Measurements from ENCODE around the gene EML6. TPM values are rescaled to one million over a fixed set of nuclear protein-coding genes. Genes with fewer than 3 reads are reported as not detected.
A peak's percentile ranks its signal among the peaks of the same experiment; 100 is the strongest.

The EML6 gene
- total and polyA plus RNA-seq, 5 donors from 2014 or later = 0.06 to 0.59 (median 0.33) TPM; not detected in 1

- H3K36me3 Mint-ChIP-seq = no peaks in the 10 kb centered on the region
- H3K4me3 Mint-ChIP-seq = no peak overlapping the region
- no peak overlapping the region for H3K4me3 ChIP-seq (ENCODE audit: low read depth, low read length)
- DNase-seq = no peak
- no peaks in the 10 kb centered on the region for H3K36me3 ChIP-seq (ENCODE audit: control insufficient read depth, insufficient read depth, low read length)
- no peak for ATAC-seq (ENCODE audit: low read depth in 2 of 2)
- no peaks in the 10 kb centered on the region for H3K4me1 Mint-ChIP-seq
- peaks cover 5% of the 10 kb centered on the region for H3K27me3 ChIP-seq (ENCODE audit: control insufficient read depth, insufficient read depth, low read length)
- H3K27ac ChIP-seq (ENCODE audit: insufficient read depth, low read length, poor library complexity, severe bottlenecking) = no peak overlapping the region
- no peaks in the 10 kb centered on the region for H3K9me3 ChIP-seq (ENCODE audit: control insufficient read depth in 2 of 2, low read length in 2 of 2)
- H3K4me1 ChIP-seq (ENCODE audit: control insufficient read depth, insufficient read depth, low read length, poor library complexity, severe bottlenecking) = no peaks in the 10 kb centered on the region
- no peak overlapping the region for H3K27ac Mint-ChIP-seq
- peaks cover 0 to 1% (median 0%) of the 10 kb centered on the region in 7 donors for H3K9me3 Mint-ChIP-seq
- peaks cover 12% of the 10 kb centered on the region for H3K27me3 Mint-ChIP-seq
Measured at GRCh38 chr2:54878182-54878581, 154.7 kb downstream of the EML6 start.

GRCh38 chr2:54879032-54879431 lies 155.6 kb downstream of the EML6 start:
- no peaks in the 10 kb centered on the region for H3K4me1 Mint-ChIP-seq

GRCh38 chr2:54879598-54880332 lies 156.3 kb downstream of the EML6 start:
- H3K9me3 ChIP-seq (ENCODE audit: control insufficient read depth in 2 of 2, low read length in 2 of 2) = no peaks in the 10 kb centered on the region
- Mint-ChIP-seq H3K36me3 (no peaks in the 10 kb centered on the region), H3K4me1 (no peaks in the 10 kb centered on the region), H3K27ac (peak overlapping the region in 1 of 3 donors; percentile 30), H3K27me3 (peaks cover 25% of the 10 kb centered on the region), H3K4me3 (no peak overlapping the region), H3K9me3 (peaks cover 0 to 1% (median 0%) of the 10 kb centered on the region in 7 donors)
- no peak overlapping the region for H3K4me3 ChIP-seq (ENCODE audit: low read depth, low read length)
- no peaks in the 10 kb centered on the region for H3K4me1 ChIP-seq (ENCODE audit: control insufficient read depth, insufficient read depth, low read length, poor library complexity, severe bottlenecking)
- DNase-seq (no peak), ATAC-seq (ENCODE audit: low read depth in 2 of 2) (no peak)
- no peaks in the 10 kb centered on the region for H3K36me3 ChIP-seq (ENCODE audit: control insufficient read depth, insufficient read depth, low read length)
- H3K27ac ChIP-seq (ENCODE audit: insufficient read depth, low read length, poor library complexity, severe bottlenecking) = no peak overlapping the region
- H3K27me3 ChIP-seq (ENCODE audit: control insufficient read depth, insufficient read depth, low read length) = peaks cover 5% of the 10 kb centered on the region

More at GRCh38 chr2:54879032-54879431, 155.6 kb downstream of the EML6 start:
- no peaks in the 10 kb centered on the region for H3K4me1 ChIP-seq (ENCODE audit: control insufficient read depth, insufficient read depth, low read length, poor library complexity, severe bottlenecking)
- H3K27me3 ChIP-seq (ENCODE audit: control insufficient read depth, insufficient read depth, low read length) = peaks cover 5% of the 10 kb centered on the region
- no peaks in the 10 kb centered on the region for H3K9me3 ChIP-seq (ENCODE audit: control insufficient read depth in 2 of 2, low read length in 2 of 2)
- H3K27ac ChIP-seq (ENCODE audit: insufficient read depth, low read length, poor library complexity, severe bottlenecking) = no peak overlapping the region
- Mint-ChIP-seq H3K9me3 (peaks cover 0 to 1% (median 0%) of the 10 kb centered on the region in 7 donors), H3K4me3 (no peak overlapping the region), H3K27me3 (peaks cover 18% of the 10 kb centered on the region), H3K27ac (no peak overlapping the region), H3K36me3 (no peaks in the 10 kb centered on the region)
- H3K4me3 ChIP-seq (ENCODE audit: low read depth, low read length) = no peak overlapping the region
- DNase-seq (no peak), ATAC-seq (ENCODE audit: low read depth in 2 of 2) (no peak)
- H3K36me3 ChIP-seq (ENCODE audit: control insufficient read depth, insufficient read depth, low read length) = no peaks in the 10 kb centered on the region

GRCh38 chr2:54880428-54880827 lies 157.0 kb downstream of the EML6 start:
- no peak for ATAC-seq (ENCODE audit: low read depth in 2 of 2)
- Mint-ChIP-seq H3K27ac (peak overlapping the region in 1 of 3 donors; percentile 30), H3K4me1 (no peaks in the 10 kb centered on the region), H3K9me3 (peaks cover 0 to 1% (median 0%) of the 10 kb centered on the region in 7 donors), H3K27me3 (peaks cover 25% of the 10 kb centered on the region), H3K4me3 (no peak overlapping the region), H3K36me3 (no peaks in the 10 kb centered on the region)
- Histone ChIP-seq H3K27ac (ENCODE audit: insufficient read depth, low read length, poor library complexity, severe bottlenecking) (no peak overlapping the region), H3K36me3 (ENCODE audit: control insufficient read depth, insufficient read depth, low read length) (no peaks in the 10 kb centered on the region), H3K4me3 (ENCODE audit: low read depth, low read length) (no peak overlapping the region), H3K4me1 (ENCODE audit: control insufficient read depth, insufficient read depth, low read length, poor library complexity, severe bottlenecking) (no peaks in the 10 kb centered on the region), H3K9me3 (ENCODE audit: control insufficient read depth in 2 of 2, low read length in 2 of 2) (no peaks in the 10 kb centered on the region), H3K27me3 (ENCODE audit: control insufficient read depth, insufficient read depth, low read length) (peaks cover 5% of the 10 kb centered on the region)
- DNase-seq = no peak

GRCh38 chr2:54881759-54882158 lies 158.3 kb downstream of the EML6 start:
- Histone ChIP-seq H3K9me3 (ENCODE audit: control insufficient read depth in 2 of 2, low read length in 2 of 2) (no peaks in the 10 kb centered on the region), H3K27ac (ENCODE audit: insufficient read depth, low read length, poor library complexity, severe bottlenecking) (no peak overlapping the region), H3K27me3 (ENCODE audit: control insufficient read depth, insufficient read depth, low read length) (peaks cover 5% of the 10 kb centered on the region), H3K36me3 (ENCODE audit: control insufficient read depth, insufficient read depth, low read length) (no peaks in the 10 kb centered on the region), H3K4me1 (ENCODE audit: control insufficient read depth, insufficient read depth, low read length, poor library complexity, severe bottlenecking) (no peaks in the 10 kb centered on the region), H3K4me3 (ENCODE audit: low read depth, low read length) (no peak overlapping the region)
- peak in 1 of 3 donors; percentile 24 for DNase-seq
- Mint-ChIP-seq H3K36me3 (no peaks in the 10 kb centered on the region), H3K4me3 (no peak overlapping the region), H3K9me3 (peaks cover 0 to 1% (median 0%) of the 10 kb centered on the region in 7 donors), H3K27me3 (peaks cover 30% of the 10 kb centered on the region), H3K4me1 (no peaks in the 10 kb centered on the region), H3K27ac (no peak overlapping the region)
- ATAC-seq (ENCODE audit: low read depth in 2 of 2) = peak; percentile 47 to 56

GRCh38 chr2:54885891-54886290 lies 162.4 kb downstream of the EML6 start:
- no peak overlapping the region for H3K4me3 ChIP-seq (ENCODE audit: low read depth, low read length)
- Mint-ChIP-seq H3K9me3 (peaks cover 0 to 1% (median 0%) of the 10 kb centered on the region in 7 donors), H3K27ac (no peak overlapping the region), H3K27me3 (peaks cover 44% of the 10 kb centered on the region), H3K4me1 (no peaks in the 10 kb centered on the region), H3K36me3 (no peaks in the 10 kb centered on the region), H3K4me3 (no peak overlapping the region)
- H3K27ac ChIP-seq (ENCODE audit: insufficient read depth, low read length, poor library complexity, severe bottlenecking) = no peak overlapping the region
- DNase-seq (no peak), ATAC-seq (ENCODE audit: low read depth in 2 of 2) (no peak)
- no peaks in the 10 kb centered on the region for H3K9me3 ChIP-seq (ENCODE audit: control insufficient read depth in 2 of 2, low read length in 2 of 2)
- H3K4me1 ChIP-seq (ENCODE audit: control insufficient read depth, insufficient read depth, low read length, poor library complexity, severe bottlenecking) = no peaks in the 10 kb centered on the region
- peaks cover 4% of the 10 kb centered on the region for H3K27me3 ChIP-seq (ENCODE audit: control insufficient read depth, insufficient read depth, low read length)
- no peaks in the 10 kb centered on the region for H3K36me3 ChIP-seq (ENCODE audit: control insufficient read depth, insufficient read depth, low read length)

GRCh38 chr2:54887850-54888545 lies 164.5 kb downstream of the EML6 start:
- Mint-ChIP-seq H3K36me3 (no peaks in the 10 kb centered on the region), H3K9me3 (no peaks in the 10 kb centered on the region), H3K27ac (no peak overlapping the region), H3K27me3 (peaks cover 34% of the 10 kb centered on the region), H3K4me3 (no peak overlapping the region), H3K4me1 (no peaks in the 10 kb centered on the region)
- no peaks in the 10 kb centered on the region for H3K9me3 ChIP-seq (ENCODE audit: control insufficient read depth in 2 of 2, low read length in 2 of 2)
- H3K4me1 ChIP-seq (ENCODE audit: control insufficient read depth, insufficient read depth, low read length, poor library complexity, severe bottlenecking) = no peaks in the 10 kb centered on the region
- H3K36me3 ChIP-seq (ENCODE audit: control insufficient read depth, insufficient read depth, low read length) = no peaks in the 10 kb centered on the region
- H3K27me3 ChIP-seq (ENCODE audit: control insufficient read depth, insufficient read depth, low read length) = peaks cover 9% of the 10 kb centered on the region
- H3K4me3 ChIP-seq (ENCODE audit: low read depth, low read length) = no peak overlapping the region
- no peak for DNase-seq
- no peak overlapping the region for H3K27ac ChIP-seq (ENCODE audit: insufficient read depth, low read length, poor library complexity, severe bottlenecking)
- ATAC-seq (ENCODE audit: low read depth in 2 of 2) = no peak
